Activated CD8-positive, alpha-beta T cell treated with anti-CD3 and anti-CD28 coated beads for 36 hours (primary cell): ENCODE measurements around the gene MMP23B. TPM values are rescaled to one million over a fixed set of nuclear protein-coding genes. Genes with fewer than 3 reads are reported as not detected.
"Not testable (repeated sequence)": the region's sequence is repeated elsewhere in the genome, so short reads cannot be mapped to it uniquely, and the experiment has no call there.

Experiments
- ATAC-seq: fragments of 200-7000 bp; cut with Tn5 transposase; one replicate; pipeline ENCODE4 v1.10.0; 2021; ENCODE audit warnings: mild to moderate bottlenecking, moderate library complexity
- CTCF ChIA-PET: fragments of 350-600 bp; sonication (Branson Sonifier 250); formaldehyde crosslinking; loops from one replicate; lab custom pipeline; 2021; ENCODE audit warnings: antibody characterized with exemption; lab: Charles Lee
- POLR2A ChIA-PET: fragments of 350-600 bp; sonication (Branson Sonifier 250); formaldehyde crosslinking; loops from one replicate; lab custom pipeline; 2021; ENCODE audit warnings: antibody characterized with exemption; lab: Charles Lee
- DNase-seq: peaks from one replicate; pipeline ENCODE4 v3.0.0-alpha.2; 2020
- H3K27ac Mint-ChIP-seq: one replicate; pipeline ENCODE4 v1.8.0; 2021; ENCODE audit warnings: mild to moderate bottlenecking, mixed read lengths
- H3K27me3 Mint-ChIP-seq: one replicate; pipeline ENCODE4 v1.8.0; 2021; ENCODE audit warnings: mixed read lengths
- H3K36me3 Mint-ChIP-seq: one replicate; pipeline ENCODE4 v1.8.0; 2021; ENCODE audit warnings: low read depth, mixed read lengths
- H3K4me1 Mint-ChIP-seq: one replicate; pipeline ENCODE4 v1.8.0; 2021; ENCODE audit warnings: low read depth, mixed read lengths
- H3K4me3 Mint-ChIP-seq: one replicate; pipeline ENCODE4 v1.8.0; 2021; ENCODE audit warnings: mild to moderate bottlenecking, moderate library complexity, mixed read lengths
- H3K9me3 Mint-ChIP-seq: one replicate; pipeline ENCODE4 v1.8.0; 2021; ENCODE audit warnings: mixed read lengths
- intact Hi-C: fragments of 100-400 bp; cut with micrococcal nuclease; formaldehyde crosslinking; loops from one replicate; pipeline ENCODE4 v1.10.0; 2022
- total RNA-seq, 2 experiments: library from RNA; stranded (reverse); gene quantifications; one replicate each; pipeline ENCODE4 v1.2.3, GENCODE V29; 2021
- TF ChIP-seq, protein P1 (sequence below): fragments of 200-600 bp; IDR thresholded peaks from one replicate; pipeline ENCODE4 v1.8.0; 2022; ENCODE audit warnings: antibody characterized with exemption, mild to moderate bottlenecking

The MMP23B gene
- total RNA-seq, 2 experiments from 2014 or later, result 3.3 to 4.0 TPM

DNA sequence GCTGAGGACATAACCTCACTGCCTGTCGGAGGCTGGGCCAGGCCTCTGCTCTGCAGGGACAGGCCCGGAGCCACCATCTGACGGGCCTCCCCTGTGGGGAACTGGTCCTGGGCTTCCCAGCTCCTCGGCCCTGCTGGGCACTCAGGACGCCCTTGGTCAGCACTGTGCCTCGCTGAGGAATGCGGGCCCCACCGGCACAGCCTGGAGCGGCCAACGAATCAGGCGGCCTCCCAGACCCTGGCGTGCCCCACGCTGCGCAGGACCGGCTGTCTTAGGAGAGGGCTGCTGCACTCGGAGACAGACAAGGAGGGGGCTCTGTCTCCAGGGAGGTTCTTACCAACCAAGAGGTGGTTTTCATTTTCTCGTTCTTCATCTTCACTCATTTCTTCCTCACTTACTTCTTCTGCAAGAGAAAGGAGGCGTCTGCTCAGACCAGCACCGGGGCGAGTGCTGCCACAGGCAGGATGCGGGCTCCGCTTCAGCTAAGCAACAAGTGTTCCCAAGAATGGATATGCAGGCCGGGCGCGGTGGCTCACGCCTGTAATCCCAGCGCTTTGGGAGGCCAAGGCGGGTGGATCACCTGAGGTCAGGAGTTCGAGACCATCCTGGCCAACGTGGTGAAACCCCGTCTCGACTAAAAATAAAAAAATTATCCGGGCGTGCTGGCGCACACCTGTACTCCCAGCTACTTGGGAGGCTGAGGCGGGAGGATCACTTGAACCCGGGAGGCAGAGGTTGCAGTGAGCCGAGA is 8.9 kb downstream of the MMP23B start:
- ATAC-seq, H3K27me3 Mint-ChIP-seq, H3K27ac Mint-ChIP-seq, H3K4me1 Mint-ChIP-seq, DNase-seq, CTCF ChIA-PET, H3K9me3 Mint-ChIP-seq, POLR2A ChIA-PET, H3K4me3 Mint-ChIP-seq, H3K36me3 Mint-ChIP-seq, intact Hi-C loops: not testable (repeated sequence)

DNA sequence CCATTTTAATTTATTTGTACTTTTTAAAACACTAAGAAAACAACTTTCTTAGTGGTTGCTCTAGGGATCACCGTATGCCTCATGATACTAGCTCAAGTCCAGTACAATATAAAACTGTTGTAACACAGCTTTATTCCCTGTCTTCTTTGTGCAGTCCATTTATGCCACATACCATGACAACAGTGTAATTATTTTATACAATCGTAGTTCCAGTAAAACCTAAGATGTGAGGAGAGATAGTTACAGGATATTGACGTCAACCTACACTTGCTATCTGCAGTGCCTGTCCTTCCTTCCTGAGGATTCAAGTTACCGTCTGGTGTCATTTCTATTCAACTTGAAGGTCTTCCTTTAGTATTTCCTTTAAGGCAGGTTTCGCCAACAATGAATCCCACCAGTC is 14.4 kb downstream of the MMP23B start:
- H3K4me3 Mint-ChIP-seq, H3K27me3 Mint-ChIP-seq, H3K27ac Mint-ChIP-seq, H3K9me3 Mint-ChIP-seq, CTCF ChIA-PET, DNase-seq, H3K4me1 Mint-ChIP-seq, ATAC-seq, intact Hi-C loops, POLR2A ChIA-PET: not testable (repeated sequence)
- peaks cover 30% of the 10 kb centered on the region for H3K36me3 Mint-ChIP-seq

DNA sequence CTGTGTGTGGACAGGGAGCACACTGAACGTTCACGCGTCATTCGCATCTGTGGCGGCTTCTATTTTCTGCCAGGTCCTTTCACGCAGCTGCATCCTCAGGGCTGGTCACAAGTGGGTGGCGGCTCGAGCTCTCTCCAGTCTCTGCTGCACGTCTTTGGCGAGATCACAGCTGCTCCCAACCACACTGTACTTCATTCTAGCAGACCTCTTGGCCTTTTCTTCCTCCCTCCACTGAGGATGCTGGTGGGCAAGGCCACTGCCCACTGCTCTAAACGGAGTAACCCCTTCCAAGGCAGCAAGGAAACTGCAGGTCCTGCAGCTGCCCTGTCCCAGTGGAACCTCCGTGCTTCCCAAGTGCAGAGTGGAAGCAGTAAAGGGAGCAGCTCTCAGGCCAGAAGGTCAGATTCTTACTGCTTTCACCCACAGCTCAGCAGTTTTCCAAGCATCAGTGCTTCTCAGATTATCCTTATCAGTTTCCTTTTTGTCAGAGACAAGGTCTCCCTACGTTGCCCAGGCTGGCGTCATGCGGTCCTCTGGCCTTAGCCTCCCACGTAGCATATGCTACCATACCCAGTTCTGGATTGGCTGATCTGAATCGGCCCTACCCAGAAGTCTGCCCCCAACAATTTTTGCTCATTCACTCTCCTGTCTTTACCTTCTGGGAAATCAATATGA is 15.7 kb downstream of the MMP23B start:
- intact Hi-C loops, H3K27me3 Mint-ChIP-seq, H3K4me1 Mint-ChIP-seq, ATAC-seq, H3K4me3 Mint-ChIP-seq, CTCF ChIA-PET, H3K27ac Mint-ChIP-seq, DNase-seq, H3K9me3 Mint-ChIP-seq, POLR2A ChIA-PET: not testable (repeated sequence)
- peaks cover 36% of the 10 kb centered on the region for H3K36me3 Mint-ChIP-seq

DNA sequence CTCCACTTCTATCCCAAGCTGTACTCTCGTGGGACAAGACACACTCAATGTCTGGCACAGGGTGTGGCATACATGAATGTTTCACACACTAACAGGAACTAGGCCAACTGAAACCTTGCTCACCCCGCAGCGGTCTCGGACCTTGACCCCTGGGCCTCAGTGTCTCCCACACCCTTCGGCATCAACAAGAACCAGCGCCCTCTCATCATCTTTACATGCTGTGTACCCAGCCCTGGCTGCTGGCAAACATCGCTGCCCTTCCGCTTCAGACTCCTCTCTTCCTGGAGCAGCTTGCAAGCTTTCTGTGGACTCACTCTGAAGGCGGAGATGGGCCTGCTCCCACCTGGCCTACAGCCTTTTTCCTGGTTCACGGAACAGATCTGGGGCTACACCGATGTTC is 16.3 kb downstream of the MMP23B start:
- H3K27me3 Mint-ChIP-seq, H3K9me3 Mint-ChIP-seq, DNase-seq, H3K4me3 Mint-ChIP-seq, intact Hi-C loops, H3K27ac Mint-ChIP-seq, ATAC-seq, POLR2A ChIA-PET, CTCF ChIA-PET, H3K4me1 Mint-ChIP-seq: not testable (repeated sequence)
- peaks cover 36% of the 10 kb centered on the region for H3K36me3 Mint-ChIP-seq

DNA sequence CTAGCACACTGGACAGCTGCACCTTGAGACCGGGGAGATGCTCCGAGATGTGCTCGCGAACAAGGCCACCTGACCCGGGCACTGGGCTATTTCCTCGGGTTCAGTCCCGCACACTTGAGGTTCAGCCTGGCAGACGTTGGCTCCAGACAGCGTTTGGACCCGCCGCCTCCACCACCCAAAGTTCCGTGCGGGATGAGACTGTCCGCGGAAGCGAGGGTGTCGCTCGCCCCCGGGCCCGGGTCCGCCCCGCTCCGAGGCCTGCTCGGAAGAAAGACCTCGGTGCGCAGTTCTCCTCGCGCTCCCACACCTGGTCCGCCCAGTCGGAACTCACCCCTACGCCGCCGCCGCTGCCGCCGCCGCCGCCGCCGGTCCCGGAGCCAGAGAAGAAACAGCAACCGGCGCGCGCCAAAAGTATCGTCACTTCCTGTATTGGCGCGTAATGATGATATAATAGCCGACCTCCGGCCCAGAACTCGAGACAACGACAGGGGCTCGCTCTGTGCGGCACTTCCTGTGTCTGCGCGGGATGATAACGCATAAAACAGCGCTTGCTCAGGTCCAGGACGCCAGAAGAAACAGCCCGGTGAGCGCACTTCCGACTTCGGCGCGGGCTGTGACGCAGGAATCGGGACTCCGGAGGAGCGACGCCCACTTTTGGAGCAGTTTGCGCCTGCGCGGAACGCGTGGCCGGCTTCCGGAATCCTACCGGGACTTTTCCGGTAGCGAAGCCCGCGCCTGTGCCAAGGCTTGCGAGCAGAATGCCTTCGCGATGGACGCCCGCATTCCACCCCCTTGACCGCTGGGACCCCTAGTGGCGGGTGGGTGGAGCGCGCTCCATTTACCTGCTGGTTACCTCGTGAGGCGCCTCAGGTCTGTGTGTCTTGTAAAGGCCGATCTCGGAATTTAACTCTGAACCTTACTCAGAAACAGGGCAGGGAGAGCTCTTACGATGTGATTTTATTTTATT is 26.9 kb downstream of the MMP23B start, which contains the start of gene CDK11B:
TSS of gene CDK11B (minus strand) at position 422 of the 967 bp plus-strand sequence. CDS start 1,519 bp downstream, outside the sequence.
- H3K36me3 Mint-ChIP-seq, H3K4me1 Mint-ChIP-seq, CTCF ChIA-PET, H3K9me3 Mint-ChIP-seq, intact Hi-C loops, H3K27me3 Mint-ChIP-seq, POLR2A ChIA-PET: not testable (repeated sequence)
- ATAC-seq (peak; percentile 97), DNase-seq (peak; percentile 98)
- peak within 1 kb of the TSS; percentile 92 for H3K27ac Mint-ChIP-seq
- TF ChIP-seq, protein P1, sequence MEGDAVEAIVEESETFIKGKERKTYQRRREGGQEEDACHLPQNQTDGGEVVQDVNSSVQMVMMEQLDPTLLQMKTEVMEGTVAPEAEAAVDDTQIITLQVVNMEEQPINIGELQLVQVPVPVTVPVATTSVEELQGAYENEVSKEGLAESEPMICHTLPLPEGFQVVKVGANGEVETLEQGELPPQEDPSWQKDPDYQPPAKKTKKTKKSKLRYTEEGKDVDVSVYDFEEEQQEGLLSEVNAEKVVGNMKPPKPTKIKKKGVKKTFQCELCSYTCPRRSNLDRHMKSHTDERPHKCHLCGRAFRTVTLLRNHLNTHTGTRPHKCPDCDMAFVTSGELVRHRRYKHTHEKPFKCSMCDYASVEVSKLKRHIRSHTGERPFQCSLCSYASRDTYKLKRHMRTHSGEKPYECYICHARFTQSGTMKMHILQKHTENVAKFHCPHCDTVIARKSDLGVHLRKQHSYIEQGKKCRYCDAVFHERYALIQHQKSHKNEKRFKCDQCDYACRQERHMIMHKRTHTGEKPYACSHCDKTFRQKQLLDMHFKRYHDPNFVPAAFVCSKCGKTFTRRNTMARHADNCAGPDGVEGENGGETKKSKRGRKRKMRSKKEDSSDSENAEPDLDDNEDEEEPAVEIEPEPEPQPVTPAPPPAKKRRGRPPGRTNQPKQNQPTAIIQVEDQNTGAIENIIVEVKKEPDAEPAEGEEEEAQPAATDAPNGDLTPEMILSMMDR, result peak; percentile 32
- peak within 1 kb of the TSS; percentile 84 for H3K4me3 Mint-ChIP-seq

DNA sequence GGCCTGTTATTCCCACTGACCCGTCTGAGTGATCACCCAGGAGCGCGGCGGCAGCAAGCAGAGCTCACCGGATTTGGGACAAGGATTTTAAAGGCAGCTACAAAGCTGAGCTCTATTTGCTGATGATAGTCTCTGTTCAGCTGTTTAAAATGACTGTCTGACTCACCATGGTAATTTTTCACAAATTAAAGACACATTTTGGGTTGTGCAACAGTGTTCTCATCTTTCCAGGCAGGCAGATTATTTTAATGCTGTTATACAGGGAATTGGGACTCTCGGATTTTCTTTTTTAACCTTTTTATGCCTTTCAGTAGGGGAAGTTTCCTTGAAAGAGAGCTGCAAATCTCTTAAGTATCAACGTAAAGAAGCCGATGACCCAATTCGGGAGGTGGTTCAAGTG is 30.4 kb downstream of the MMP23B start:
- intact Hi-C loops, H3K4me3 Mint-ChIP-seq, CTCF ChIA-PET, H3K36me3 Mint-ChIP-seq, H3K4me1 Mint-ChIP-seq, ATAC-seq, H3K27ac Mint-ChIP-seq, DNase-seq, POLR2A ChIA-PET, H3K27me3 Mint-ChIP-seq, H3K9me3 Mint-ChIP-seq: not testable (repeated sequence)

DNA sequence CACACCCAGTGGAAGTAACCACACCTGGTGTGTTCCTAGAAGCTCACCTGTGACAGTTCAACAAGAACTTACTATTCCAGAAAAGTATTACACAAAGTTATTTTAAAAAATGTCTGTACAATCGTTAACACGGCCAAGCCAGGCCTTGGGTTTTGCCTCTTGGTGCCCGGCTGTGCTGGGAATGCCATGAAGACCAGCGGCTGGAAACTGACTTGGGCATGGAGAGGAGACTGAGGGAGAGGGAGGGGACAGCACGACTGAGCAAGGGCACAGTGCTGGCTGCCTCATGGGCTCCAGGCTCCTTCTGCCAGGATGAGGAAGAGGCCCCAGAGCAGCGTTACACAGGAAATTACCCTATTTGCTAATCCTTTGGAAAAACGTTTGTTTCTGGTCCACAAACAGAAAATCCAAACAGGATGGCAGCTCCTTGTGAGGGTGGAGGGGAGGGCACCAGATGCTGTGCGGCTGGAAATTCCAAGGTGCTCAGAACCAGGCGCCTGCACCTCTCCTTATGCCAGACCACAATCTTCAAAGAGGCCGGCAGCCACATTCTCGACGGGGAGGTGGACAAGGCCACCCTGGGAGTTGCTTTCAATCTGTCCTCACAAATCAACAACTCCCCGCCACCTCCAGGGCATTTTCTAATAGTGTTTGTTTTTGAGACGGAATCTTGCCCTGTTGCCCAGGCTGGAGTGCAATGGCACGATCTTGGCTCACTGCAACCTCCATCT is 31.0 kb downstream of the MMP23B start:
- H3K27me3 Mint-ChIP-seq, DNase-seq, H3K4me3 Mint-ChIP-seq, H3K27ac Mint-ChIP-seq, H3K36me3 Mint-ChIP-seq, intact Hi-C loops, POLR2A ChIA-PET, H3K4me1 Mint-ChIP-seq, CTCF ChIA-PET, H3K9me3 Mint-ChIP-seq, ATAC-seq: not testable (repeated sequence)

DNA sequence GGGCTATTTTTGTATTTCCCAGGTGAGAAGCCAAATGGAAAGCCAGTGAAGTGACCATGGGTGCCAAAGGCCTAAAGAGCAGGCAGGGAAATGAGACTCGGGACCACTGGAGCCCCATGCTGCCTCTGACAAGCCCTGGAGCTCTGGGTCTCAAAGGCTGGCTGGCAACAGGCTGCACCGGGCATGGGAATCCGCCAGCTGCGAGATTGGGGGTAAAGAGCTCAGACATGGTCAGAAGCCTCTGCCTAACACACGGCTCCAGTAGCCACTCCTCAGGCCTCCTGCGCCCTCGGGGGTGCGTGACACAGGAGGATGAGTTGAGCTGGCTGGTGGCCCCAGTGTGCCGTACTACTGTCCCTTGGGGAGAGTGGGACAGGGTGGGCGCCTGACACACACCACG is 32.3 kb downstream of the MMP23B start:
- POLR2A ChIA-PET, intact Hi-C loops: not testable (repeated sequence)

More for the DNA sequence above, 32.3 kb downstream of the MMP23B start:
- H3K27me3 Mint-ChIP-seq, H3K36me3 Mint-ChIP-seq, CTCF ChIA-PET, DNase-seq, H3K4me3 Mint-ChIP-seq, H3K9me3 Mint-ChIP-seq, H3K27ac Mint-ChIP-seq, ATAC-seq, H3K4me1 Mint-ChIP-seq: not testable (repeated sequence)
